ENCODE results near the gene GKN2. TPM values are rescaled to one million over a fixed set of nuclear protein-coding genes. Genes with fewer than 3 reads are reported as not detected.

GKN2 gene
- total and polyA plus RNA-seq, 2 of the 13 experiments (the other 11 are each of a cell fraction or from before 2014, with no cell fraction given), result not detected

DNA sequence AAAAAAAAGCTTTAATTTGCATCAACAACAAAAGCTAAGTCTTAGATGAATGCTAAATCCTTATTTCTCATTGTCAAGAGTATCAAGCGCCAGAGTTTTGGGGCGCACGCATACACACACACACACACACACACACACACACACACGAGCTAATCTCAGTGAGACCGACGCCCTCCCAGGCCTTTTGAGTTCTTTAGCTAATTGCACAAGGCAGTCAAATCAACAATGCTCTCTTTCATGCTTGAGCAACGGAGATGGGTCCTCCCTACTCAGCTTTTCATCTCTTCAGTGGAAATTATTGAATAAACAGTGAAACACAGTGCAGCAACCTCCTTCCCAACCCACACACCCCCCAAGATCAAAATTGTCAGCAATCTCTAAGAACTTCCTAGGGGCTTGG lies 41.0 kb upstream of the GKN2 start (continued):
- TF ChIP-seq, protein P1, sequence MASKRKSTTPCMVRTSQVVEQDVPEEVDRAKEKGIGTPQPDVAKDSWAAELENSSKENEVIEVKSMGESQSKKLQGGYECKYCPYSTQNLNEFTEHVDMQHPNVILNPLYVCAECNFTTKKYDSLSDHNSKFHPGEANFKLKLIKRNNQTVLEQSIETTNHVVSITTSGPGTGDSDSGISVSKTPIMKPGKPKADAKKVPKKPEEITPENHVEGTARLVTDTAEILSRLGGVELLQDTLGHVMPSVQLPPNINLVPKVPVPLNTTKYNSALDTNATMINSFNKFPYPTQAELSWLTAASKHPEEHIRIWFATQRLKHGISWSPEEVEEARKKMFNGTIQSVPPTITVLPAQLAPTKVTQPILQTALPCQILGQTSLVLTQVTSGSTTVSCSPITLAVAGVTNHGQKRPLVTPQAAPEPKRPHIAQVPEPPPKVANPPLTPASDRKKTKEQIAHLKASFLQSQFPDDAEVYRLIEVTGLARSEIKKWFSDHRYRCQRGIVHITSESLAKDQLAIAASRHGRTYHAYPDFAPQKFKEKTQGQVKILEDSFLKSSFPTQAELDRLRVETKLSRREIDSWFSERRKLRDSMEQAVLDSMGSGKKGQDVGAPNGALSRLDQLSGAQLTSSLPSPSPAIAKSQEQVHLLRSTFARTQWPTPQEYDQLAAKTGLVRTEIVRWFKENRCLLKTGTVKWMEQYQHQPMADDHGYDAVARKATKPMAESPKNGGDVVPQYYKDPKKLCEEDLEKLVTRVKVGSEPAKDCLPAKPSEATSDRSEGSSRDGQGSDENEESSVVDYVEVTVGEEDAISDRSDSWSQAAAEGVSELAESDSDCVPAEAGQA (IDR thresholded peaks at IDR 0.05; ENCODE audit: low read depth), result no peak
- TF ChIP-seq, protein P1 (CRISPR knock-in tag; IDR thresholded peaks at IDR 0.05; ENCODE audit: borderline replicate concordance), result no peak
- TF ChIP-seq JDP2 (CRISPR knock-in tag; IDR thresholded peaks at IDR 0.05; ENCODE audit: borderline replicate concordance) (no peak), ZNF782 (CRISPR knock-in tag; IDR thresholded peaks at IDR 0.05; ENCODE audit: borderline replicate concordance) (no peak), RORA (CRISPR knock-in tag; IDR thresholded peaks at IDR 0.05) (no peak), RXRB (CRISPR knock-in tag; IDR thresholded peaks at IDR 0.05; ENCODE audit: borderline replicate concordance) (no peak), ZNF451 (CRISPR knock-in tag; IDR thresholded peaks at IDR 0.05) (no peak), KLF9 (CRISPR knock-in tag; IDR thresholded peaks at IDR 0.05; ENCODE audit: low read depth) (no peak), ZNF577 (CRISPR knock-in tag; IDR thresholded peaks at IDR 0.05; ENCODE audit: borderline replicate concordance, low read depth) (no peak), KDM6A (CRISPR knock-in tag; IDR thresholded peaks at IDR 0.05; ENCODE audit: low read depth) (no peak), ZBTB37 (CRISPR knock-in tag; IDR thresholded peaks at IDR 0.05) (no peak), POGK (CRISPR knock-in tag; conservative IDR thresholded peaks at IDR 0.05) (no peak), TAF15 (IDR thresholded peaks at IDR 0.05; ENCODE audit: low read depth, low read length, poor library complexity, severe bottlenecking) (no peak), KDM4B (CRISPR knock-in tag; IDR thresholded peaks at IDR 0.05) (no peak), ZNF354B (CRISPR knock-in tag; IDR thresholded peaks at IDR 0.05) (no peak), EEA1 (CRISPR knock-in tag; IDR thresholded peaks at IDR 0.05; ENCODE audit: borderline replicate concordance) (no peak), ZNF12 (CRISPR knock-in tag; IDR thresholded peaks at IDR 0.05) (no peak)
- TF ChIP-seq, protein P2, sequence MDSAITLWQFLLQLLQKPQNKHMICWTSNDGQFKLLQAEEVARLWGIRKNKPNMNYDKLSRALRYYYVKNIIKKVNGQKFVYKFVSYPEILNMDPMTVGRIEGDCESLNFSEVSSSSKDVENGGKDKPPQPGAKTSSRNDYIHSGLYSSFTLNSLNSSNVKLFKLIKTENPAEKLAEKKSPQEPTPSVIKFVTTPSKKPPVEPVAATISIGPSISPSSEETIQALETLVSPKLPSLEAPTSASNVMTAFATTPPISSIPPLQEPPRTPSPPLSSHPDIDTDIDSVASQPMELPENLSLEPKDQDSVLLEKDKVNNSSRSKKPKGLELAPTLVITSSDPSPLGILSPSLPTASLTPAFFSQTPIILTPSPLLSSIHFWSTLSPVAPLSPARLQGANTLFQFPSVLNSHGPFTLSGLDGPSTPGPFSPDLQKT (CRISPR knock-in tag; IDR thresholded peaks at IDR 0.05; ENCODE audit: borderline replicate concordance), result no peak
